T-helper 9 cell (primary cell): ENCODE data around the gene RASD1.
"Not testable (repeated sequence)": the region's sequence is repeated elsewhere in the genome, so short reads cannot be mapped to it uniquely, and the experiment has no call there.

ENCODE experiments used
- DNase-seq: peaks from one replicate; pipeline ENCODE4 v3.0.0-alpha.2; 2020

Gene RASD1

DNA sequence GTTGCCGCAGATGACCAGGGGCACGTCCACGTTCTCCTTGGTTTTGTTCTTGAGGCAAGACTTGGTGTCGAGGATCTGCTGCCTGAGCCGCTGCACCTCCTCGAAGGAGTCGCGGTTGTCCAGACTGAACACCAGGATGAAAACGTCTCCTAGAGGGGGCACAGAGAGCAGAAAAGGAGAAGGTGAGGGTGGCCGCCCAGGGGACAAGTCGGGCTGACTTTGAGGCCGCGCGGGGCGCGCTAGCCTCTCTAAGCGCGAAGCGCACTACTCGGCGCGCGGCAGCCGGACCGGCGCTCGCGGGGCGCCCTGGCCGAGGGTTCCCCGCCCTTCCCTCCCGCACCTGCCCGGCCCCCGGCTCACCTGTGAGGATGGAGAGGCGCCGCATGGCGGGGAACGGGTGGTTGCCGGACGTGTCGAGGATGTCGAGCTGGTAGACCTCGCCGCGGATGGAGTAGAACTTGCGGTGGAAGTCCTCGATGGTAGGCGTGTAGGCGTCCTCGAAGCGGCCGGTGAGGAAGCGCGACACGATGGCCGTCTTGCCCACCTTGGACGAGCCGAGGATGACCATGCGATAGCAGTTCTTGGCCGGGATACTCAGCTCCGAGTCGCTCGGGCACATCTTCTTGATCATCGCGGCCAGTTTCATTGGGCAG, 533 bp downstream of the RASD1 start:
- DNase-seq, result peak; percentile 10

- no peak for DNase-seq
These were observed 1.2 kb downstream of the RASD1 start for GRCh38 chr17:17494870-17495535.

GRCh38 chr17:17494499-17494869, 1.7 kb downstream of the RASD1 start:
- DNase-seq, result no peak

DNA sequence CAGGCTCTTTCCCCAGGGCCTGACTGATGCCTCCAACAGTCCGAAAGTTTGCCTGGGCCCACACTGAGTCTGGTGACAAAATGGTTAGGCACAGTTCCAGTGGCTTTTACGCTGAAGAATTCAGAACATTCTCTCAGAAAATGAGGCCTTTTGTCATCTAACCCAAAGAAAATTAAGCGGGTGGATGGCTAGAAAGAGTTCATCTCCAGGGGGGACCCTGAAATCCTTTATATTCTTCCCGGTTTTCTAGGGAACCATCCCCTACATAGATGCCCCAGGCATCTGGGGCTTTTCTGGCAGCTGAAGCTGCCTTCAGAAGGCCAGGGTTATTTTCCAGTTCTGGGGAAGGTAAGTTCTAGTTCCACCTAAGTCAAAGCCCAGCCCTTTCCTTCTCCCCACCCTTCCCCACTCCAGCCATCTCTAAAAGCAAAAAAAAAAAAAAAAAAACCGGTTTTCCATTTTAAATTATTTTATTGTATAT, 2.2 kb downstream of the RASD1 start:
- no peak for DNase-seq

- DNase-seq, result no peak
These were observed 2.8 kb downstream of the RASD1 start for GRCh38 chr17:17493249-17493985.

DNA sequence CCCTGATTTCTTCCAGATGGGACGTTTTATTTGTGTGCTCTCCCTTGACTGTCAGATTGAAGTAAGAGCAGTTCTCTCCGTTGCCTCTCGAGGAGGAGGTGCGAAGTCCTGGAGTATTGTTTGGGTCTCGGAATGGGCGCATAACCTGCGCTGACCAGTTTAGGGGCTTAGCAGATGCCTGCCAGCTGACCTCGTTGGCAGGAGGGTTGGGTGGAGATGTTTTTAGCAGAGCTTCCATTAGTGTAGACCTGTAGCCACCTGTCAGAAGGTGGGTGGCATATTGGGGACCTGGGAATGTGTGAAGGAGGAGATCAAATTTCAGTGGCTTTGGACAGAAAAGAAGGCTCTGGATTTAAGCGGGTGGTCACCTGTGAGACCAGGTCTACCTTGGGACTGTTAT, 3.6 kb downstream of the RASD1 start:
- no peak for DNase-seq

DNA sequence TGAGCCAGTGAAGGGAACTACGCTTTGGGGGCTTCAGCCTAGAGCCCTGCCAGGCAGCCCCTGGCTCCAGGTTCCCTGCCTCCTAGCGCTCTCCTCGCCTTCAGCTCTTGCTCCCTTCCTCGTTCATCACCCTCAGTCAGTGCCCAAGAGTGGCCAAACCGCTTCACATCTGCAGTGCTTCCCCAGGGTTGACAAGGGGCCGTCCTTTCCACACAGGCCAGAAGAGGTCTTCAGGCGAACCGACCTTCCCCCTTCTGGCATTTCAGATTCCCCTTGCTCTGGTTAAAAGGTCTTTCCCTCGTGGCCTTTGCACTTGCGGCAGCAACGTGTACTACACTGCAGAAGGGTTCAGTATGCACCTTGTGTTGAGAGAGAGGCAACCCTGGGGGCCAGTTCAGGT, 4.1 kb downstream of the RASD1 start:
- DNase-seq, result no peak

DNA sequence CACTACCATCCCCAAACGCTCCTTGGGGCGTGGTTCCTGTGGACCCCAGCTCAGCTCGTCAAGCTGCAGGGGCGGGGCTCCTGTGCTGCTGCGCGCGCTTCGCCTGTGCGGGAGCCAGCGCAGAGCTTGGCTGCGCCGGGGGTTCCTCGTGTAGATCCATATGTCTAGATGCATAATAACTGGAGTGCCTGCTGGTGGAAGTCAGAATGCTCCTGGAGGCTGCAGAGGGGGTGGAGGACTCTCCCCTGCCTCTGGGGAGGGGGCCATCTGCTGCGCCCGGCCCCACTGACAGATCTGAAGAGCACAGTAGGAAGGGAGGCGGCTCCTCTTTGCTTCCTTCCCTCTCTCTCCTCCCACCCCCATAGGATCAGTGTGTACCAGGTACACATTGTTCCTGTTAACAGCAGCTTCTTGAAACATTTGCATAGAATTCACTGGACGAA, 4.6 kb downstream of the RASD1 start:
- DNase-seq, result no peak

GRCh38 chr17:17491031-17491471, 5.1 kb downstream of the RASD1 start:
- no peak for DNase-seq

DNA sequence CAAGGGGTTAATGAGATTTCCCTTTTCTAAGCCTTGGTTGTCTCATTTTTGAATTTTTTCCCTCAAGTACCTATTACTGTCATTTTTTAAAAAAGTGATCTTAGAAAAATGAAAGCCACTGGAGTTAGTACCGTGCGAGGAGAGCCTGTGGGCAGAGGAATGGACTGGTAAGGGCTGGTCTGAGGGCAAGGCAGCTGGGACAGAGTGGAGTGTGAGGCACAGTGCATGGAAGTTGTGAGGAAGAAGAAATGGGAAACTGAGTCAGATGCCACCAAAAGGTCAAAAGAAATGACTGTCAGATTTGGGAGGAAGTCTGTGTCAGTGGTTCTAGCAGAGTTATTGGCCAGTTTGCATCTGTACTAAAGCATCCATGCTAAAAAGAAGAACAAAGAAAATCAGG, 8.2 kb downstream of the RASD1 start:
- no peak for DNase-seq

DNA sequence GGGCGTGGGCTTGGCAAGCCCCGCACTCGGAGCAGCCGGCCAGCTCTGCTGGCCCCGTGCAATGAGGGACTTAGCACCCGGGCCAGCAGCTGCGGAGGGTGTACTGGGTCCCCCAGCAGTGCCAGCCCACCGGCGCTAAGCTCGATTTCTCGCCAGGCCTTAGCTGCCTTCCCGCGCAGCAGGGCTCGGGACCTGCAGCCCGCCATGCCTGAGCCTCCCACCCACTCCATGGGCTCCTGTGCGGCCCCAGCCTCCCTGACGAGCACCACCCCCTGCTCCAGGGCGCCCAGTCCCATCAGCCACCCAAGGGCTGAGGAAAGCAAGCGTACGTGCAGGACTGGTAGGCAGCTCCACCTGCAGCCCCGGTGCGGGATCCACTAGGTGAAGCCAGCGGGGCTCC, 9.8 kb downstream of the RASD1 start:
- DNase-seq, result not testable (repeated sequence)

DNA sequence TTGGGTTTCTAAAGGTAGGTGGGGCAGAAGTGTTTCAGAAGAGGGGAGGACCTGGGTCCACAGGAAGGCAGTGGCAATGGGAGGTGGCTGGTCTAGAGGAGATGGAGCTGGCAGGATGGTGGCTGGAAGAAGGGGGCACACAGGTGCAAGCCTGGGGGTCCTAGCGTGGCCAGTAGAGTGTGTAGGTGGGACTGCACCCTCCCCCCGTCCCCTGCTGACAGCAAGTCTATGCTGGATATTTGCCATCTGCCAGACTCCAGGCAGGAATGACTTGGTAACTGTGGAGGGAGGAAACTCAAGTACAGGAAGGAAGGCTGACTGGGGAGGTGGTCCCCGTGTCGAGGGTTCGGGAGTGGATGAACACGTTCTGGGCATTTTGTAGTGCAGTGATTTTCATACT, 10.8 kb downstream of the RASD1 start:
- DNase-seq, result no peak

DNA sequence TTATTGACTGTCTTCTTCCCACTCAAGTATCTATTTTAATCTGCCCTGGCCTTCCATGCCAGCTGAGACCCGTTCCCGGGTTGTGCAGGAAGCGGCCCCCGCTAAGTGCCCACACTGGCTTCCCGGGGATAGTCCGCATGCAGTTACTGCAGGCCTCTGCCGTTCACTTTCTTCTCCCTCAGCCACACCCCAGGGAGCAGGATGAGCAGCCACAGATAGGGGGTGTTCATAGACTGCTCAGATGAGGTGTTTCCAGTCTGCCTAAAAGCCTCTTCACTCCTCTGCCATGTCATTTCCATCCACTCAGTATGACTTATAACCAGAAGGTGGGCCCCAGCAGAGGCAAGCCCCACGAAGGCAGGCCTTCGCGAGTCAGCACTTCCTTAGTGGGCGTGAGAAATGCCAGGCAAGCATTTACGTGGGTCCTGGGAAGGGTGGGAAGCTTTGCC, 11.7 kb downstream of the RASD1 start:
- no peak for DNase-seq

DNA sequence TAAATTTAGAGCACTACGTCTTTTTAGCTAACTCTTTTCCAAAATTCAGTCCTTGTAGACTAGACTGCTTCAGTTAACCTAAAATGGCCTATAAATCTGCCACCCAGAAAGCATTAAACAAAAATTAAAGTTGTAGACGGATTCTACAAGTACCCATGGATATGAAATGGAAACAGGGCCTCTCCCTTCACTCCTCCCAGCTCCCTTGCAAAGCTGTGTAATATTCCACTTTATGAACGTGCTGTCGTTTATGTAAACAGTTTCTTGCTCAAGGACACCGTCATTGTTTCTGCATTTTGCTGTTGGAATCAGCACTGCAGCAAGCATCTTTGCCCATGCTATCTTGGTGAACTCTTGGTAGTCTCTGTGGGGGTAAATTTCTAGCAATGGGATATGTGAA, 14.3 kb downstream of the RASD1 start:
- no peak for DNase-seq

DNA sequence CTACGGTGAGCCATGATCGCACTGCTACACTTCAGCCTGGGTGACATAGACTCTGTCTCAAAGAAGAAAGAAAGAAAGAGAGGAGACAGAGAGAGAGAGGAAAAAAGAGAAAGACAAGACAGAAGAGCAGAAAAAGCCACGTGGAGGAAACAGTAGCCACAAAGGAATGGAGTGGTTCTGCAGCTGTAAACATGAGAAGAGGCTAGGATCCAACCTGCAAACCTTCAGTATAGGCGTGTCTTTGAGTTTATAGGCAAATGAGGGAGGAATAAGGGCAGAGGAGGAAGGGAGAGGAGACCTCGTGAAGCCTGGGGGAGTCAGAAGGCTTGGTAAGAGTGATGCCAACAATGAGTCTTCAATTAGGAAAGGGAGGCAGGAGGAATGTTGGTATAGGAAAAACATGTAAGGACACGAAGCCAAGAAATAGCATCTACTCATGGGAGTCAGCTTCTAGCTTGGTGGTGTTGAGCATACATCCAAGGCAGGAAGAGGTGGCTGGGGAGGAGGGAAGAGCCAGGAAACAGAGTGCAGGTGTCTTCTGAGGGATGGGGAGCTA, 15.5 kb downstream of the RASD1 start:
- DNase-seq, result no peak

DNA sequence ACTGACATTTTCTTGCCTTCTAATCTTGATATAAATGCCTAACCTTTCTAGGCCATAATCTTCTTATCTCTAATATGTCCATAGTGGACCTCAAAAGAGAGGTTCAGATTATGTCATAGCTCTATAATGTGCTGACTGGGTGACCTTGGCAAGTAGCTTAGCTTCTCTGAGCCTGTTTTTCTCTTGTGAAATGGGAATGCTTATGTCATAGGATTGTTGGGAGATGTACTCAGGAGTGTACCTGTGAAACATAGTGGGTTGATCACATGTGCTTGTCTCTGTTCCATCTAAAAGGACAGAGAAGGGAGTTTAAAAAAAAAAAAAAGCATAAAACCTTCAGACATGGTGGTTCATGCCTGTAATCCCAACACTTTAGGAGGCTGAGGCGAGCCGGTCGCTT, 17.0 kb downstream of the RASD1 start:
- DNase-seq, result no peak

DNA sequence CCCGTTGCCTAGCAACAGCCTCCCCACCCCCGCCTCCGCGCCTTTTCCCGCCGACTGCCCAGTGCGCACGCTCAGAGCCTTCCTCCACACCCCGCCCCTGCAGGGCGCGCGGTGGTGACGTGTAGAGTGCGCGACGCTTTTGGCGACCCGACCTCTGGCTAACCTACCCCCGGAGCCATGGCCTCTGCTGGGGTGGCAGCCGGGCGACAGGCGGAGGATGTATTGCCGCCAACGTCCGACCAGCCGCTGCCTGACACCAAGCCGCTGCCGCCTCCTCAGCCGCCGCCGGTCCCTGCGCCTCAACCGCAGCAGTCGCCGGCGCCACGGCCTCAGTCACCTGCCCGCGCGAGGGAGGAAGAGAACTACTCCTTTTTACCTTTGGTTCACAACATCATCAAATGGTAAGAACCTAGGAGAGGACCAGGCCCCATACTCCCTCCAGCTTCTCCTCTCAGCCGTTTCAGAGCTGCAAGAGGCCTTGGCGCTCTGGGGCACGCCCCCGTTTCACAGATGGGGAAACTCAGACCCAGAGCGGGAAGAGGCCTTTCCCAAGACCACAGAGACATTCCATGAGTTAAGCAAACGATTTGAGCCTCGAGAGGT, 19.2 kb downstream of the RASD1 start, which contains the start of gene MED9:
Gene MED9 (plus strand): TSS at position 136 of the 603 bp plus-strand sequence. CDS start 42 bp downstream, at position 178.
- DNase-seq, result peak; percentile 97

- no peak for DNase-seq
These were observed 21.9 kb downstream of the RASD1 start for GRCh38 chr17:17474341-17474740.

DNA sequence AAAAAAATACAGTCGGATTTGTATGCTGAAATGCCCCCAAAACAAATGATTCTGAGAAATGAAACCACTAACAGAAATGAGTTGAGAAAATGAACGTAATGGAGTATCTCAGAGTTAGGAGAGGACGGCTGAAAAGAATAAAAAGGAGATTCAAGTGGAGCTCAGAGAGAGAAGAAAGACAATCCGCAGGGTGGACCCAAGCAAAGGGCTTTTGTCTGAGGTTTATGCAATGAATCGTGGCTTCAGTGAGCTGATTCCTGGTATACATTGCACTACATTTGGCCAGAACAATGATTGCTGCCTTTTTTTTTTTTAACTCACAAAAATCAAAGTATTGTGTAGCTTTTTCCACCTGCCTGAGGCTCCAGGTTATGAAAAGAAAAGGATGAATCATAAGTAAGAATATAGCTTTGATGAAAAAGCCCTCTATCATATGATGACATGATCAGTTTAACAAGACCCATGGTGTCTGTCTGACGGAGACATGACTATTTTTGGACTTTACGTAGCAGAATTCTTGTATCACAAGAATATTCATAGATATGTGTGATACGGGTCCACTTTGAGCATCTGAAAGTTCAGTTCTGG, 23.8 kb downstream of the RASD1 start:
- DNase-seq, result no peak

DNA sequence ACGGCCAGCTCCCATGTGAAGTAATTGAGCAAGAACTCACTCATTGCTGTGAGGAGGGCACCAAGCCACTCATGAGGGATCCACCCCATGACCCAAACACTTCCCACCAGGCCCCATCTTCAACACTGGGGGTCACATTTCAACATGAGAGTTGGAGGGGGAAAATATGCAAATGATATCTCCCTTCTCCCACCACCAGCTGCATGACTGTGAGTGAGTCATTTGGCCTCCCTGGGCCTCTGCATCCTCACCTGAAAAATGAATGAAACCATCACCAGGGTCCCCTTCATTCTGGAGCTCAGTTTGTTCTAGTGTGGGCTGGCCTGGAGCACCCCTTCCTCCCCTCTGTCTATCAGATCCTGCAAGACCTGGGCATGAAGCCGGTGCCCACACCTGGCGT, 26.2 kb downstream of the RASD1 start:
- no peak for DNase-seq

- no peak for DNase-seq
These were observed 26.8 kb downstream of the RASD1 start for GRCh38 chr17:17469358-17469757.

GRCh38 chr17:17468217-17469010, 27.8 kb downstream of the RASD1 start:
- DNase-seq, result no peak
